Sigmoid colon (tissue), 7 donors: Measurements from ENCODE around the gene ASCL5. TPM values are rescaled to one million over a fixed set of nuclear protein-coding genes. Genes with fewer than 3 reads are reported as not detected.

Experiments used
- DNase-seq: peaks from one replicate; pipeline ENCODE4 v3.0.0-alpha.2; 2019
- H3K27ac ChIP-seq, 4 donors: fragments of 200-600 bp; sonication (generic); one replicate each; pipeline ENCODE4 v1.5.1; 2016 to 2019; ENCODE audit warnings: mild to moderate bottlenecking in 1 of 4
- H3K27me3 ChIP-seq, 3 donors: fragments of 200-600 bp; sonication (generic); one replicate each; pipeline ENCODE4 v1.5.1; 2019; ENCODE audit warnings: mild to moderate bottlenecking in 1 of 3
- H3K36me3 ChIP-seq, 4 donors: fragments of 200-600 bp; sonication (generic); one replicate each; pipeline ENCODE4 v1.5.1; 2016 to 2019
- H3K4me1 ChIP-seq, 4 donors: fragments of 200-600 bp; sonication (generic); one replicate each; pipeline ENCODE4 v1.5.1; 2017 to 2019
- H3K4me3 ChIP-seq, 4 donors: fragments of 200-600 bp; sonication (generic); one replicate each; pipeline ENCODE4 v1.5.1; 2017 to 2019; ENCODE audit warnings: mild to moderate bottlenecking in 2 of 4, moderate library complexity in 1 of 4
- H3K9me3 ChIP-seq, 4 donors: fragments of 200-600 bp in 3 of 4; sonication (generic) in 3 of 4; one replicate each; pipeline versions ENCODE4 v1.5.1 to v1.6.1; 2013 to 2019
- EP300 ChIP-seq, 4 donors: sonication (generic); formaldehyde crosslinking; IDR thresholded peaks; one replicate each; pipeline ENCODE4 v1.6.1; 2017; ENCODE audit warnings: antibody characterized with exemption in 4 of 4
- POLR2A ChIP-seq, 2 donors: fragments of 450-650 bp; IDR thresholded peaks; one replicate each; pipeline ENCODE4 v1.6.1; 2016; ENCODE audit warnings: antibody characterized with exemption in 2 of 2, mild to moderate bottlenecking in 2 of 2, moderate library complexity in 2 of 2
- POLR2AphosphoS5 ChIP-seq, 4 donors: sonication (generic); formaldehyde crosslinking; IDR thresholded peaks; one replicate each; pipeline ENCODE4 v1.6.1; 2017; ENCODE audit warnings: antibody characterized with exemption in 4 of 4
- WGBS, 2 donors: extraction: QIAGEN DNeasy Blood & Tissue Kit; methylation state at CpG; one replicate each; pipeline ENCODE4 v1.1.7; 2013; 5-methylcytosine and 5-hydroxymethylcytosine counted together
- intact Hi-C: fragments of 100-400 bp; cut with DNase I; formaldehyde crosslinking; loops from one replicate; pipeline ENCODE4 v1.15.1; 2023
- polyA plus RNA-seq, 3 donors: library from polyadenylated mRNA; stranded (reverse); fragments of 200-250 nt; gene quantifications; one replicate each; pipeline ENCODE4 v1.2.3, GENCODE V29; 2013
- total RNA-seq, 4 donors: library from RNA; depleted of rRNA; stranded (reverse); fragments of >200 nt; gene quantifications; one replicate each; pipeline ENCODE4 v1.1.0, GENCODE V29; 2016
- TF ChIP-seq, protein P1 (sequence below), 4 experiments: fragments of 450-650 bp in 3 of 4; fragments of 200-600 bp in 1 of 4; IDR thresholded peaks; one replicate each; pipeline ENCODE4 v1.5.1; 2016 to 2019; ENCODE audit warnings: antibody characterized with exemption in 4 of 4, mild to moderate bottlenecking in 3 of 4, moderate library complexity in 2 of 4
- donor health status: healthy with polysubstance abuse.
- donor health status: Bipolar disorder and iron deficiency.
- donor health status: healthy.

The ASCL5 gene
- total and polyA plus RNA-seq, 7 donors, result 0.06 TPM; not detected in 6

- intact Hi-C loops, result no loop called here
- Histone ChIP-seq H3K36me3 (no peaks in the 10 kb centered on the region), H3K4me3 (no peak overlapping the region), H3K9me3 (no peaks in the 10 kb centered on the region), H3K27me3 (peaks cover 0 to 35% (median 0%) of the 10 kb centered on the region in 3 donors), H3K4me1 (peaks cover 0 to 12% (median 9%) of the 10 kb centered on the region in 4 donors), H3K27ac (no peak overlapping the region)
- TF ChIP-seq POLR2A (IDR thresholded peaks at IDR 0.05), result no peak
- TF ChIP-seq POLR2AphosphoS5 (IDR thresholded peaks at IDR 0.05), result no peak
- no peak for TF ChIP-seq EP300 (IDR thresholded peaks at IDR 0.05)
- TF ChIP-seq, protein P1, sequence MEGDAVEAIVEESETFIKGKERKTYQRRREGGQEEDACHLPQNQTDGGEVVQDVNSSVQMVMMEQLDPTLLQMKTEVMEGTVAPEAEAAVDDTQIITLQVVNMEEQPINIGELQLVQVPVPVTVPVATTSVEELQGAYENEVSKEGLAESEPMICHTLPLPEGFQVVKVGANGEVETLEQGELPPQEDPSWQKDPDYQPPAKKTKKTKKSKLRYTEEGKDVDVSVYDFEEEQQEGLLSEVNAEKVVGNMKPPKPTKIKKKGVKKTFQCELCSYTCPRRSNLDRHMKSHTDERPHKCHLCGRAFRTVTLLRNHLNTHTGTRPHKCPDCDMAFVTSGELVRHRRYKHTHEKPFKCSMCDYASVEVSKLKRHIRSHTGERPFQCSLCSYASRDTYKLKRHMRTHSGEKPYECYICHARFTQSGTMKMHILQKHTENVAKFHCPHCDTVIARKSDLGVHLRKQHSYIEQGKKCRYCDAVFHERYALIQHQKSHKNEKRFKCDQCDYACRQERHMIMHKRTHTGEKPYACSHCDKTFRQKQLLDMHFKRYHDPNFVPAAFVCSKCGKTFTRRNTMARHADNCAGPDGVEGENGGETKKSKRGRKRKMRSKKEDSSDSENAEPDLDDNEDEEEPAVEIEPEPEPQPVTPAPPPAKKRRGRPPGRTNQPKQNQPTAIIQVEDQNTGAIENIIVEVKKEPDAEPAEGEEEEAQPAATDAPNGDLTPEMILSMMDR (IDR thresholded peaks at IDR 0.05), result no peak
- DNase-seq, result no peak
- WGBS, 2 donors, result 79 to 80% methylated on average over 7 of the region's 7 CpGs
These were observed 1.2 kb downstream of the ASCL5 start for GRCh38 chr1:201125800-201126199.

DNA sequence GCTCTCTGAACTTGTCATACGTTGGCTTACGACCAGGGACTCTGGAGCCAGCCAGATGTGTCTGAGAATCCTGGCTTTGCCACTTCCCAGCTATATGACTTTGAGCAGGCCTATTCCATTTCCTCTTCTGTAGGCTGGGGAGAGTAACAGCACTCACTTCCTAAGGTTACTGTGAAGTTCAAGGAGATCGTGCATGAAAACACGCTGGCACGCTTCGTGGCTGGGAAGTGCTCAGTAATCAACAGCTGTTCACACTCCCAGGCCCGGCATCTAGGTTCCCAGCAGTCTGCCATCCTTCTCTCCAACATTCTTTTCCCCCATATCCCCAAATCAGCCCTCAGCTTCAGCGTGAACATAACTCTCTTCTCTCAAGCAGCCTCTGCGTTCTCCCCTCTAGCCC lies 2.0 kb downstream of the ASCL5 start:
- no peak for DNase-seq
- intact Hi-C loops, result no loop called here
- Histone ChIP-seq H3K27me3 (peaks cover 0 to 43% (median 2%) of the 10 kb centered on the region in 3 donors), H3K36me3 (no peaks in the 10 kb centered on the region), H3K27ac (no peak overlapping the region), H3K9me3 (no peaks in the 10 kb centered on the region), H3K4me1 (peaks cover 0 to 12% (median 9%) of the 10 kb centered on the region in 4 donors), H3K4me3 (no peak overlapping the region)
- TF ChIP-seq POLR2A (IDR thresholded peaks at IDR 0.05), result no peak
- TF ChIP-seq, protein P1 (IDR thresholded peaks at IDR 0.05), result no peak
- no peak for TF ChIP-seq EP300 (IDR thresholded peaks at IDR 0.05)
- no peak for TF ChIP-seq POLR2AphosphoS5 (IDR thresholded peaks at IDR 0.05)
- 79 to 90% methylated on average over 9 of the region's 9 CpGs for WGBS, 2 donors

DNA sequence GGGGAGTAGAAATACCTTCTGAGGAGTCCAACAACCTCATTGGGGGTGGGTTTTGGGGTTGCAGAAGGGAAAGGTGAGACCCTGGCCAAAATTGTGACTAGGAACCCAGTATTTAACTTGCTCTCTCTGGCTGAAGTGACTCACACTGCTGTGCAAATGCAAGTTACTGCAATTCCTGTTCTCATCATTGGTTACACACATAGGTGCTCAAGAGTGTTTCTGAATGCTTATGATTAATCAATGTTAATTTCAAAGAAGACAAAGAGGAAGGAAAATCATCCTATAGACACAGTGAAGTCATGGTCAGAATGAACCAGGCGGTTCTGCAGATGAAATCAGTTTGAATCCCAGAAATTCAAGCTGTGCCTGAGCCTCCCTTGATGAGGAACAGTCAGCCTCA lies 3.1 kb downstream of the ASCL5 start:
- Histone ChIP-seq H3K4me1 (peaks cover 0 to 12% (median 9%) of the 10 kb centered on the region in 4 donors), H3K9me3 (no peaks in the 10 kb centered on the region), H3K27ac (no peak overlapping the region), H3K27me3 (peaks cover 4 to 49% (median 6%) of the 10 kb centered on the region in 3 donors), H3K36me3 (no peaks in the 10 kb centered on the region), H3K4me3 (no peak overlapping the region)
- TF ChIP-seq POLR2AphosphoS5 (IDR thresholded peaks at IDR 0.05) (no peak), EP300 (IDR thresholded peaks at IDR 0.05) (no peak), POLR2A (IDR thresholded peaks at IDR 0.05) (no peak)
- TF ChIP-seq, protein P1 (IDR thresholded peaks at IDR 0.05), result no peak
- WGBS, 2 donors, result 90 to 96% methylated on average over 1 of the region's 1 CpG
- intact Hi-C loops, result no loop called here
- DNase-seq, result no peak

DNA sequence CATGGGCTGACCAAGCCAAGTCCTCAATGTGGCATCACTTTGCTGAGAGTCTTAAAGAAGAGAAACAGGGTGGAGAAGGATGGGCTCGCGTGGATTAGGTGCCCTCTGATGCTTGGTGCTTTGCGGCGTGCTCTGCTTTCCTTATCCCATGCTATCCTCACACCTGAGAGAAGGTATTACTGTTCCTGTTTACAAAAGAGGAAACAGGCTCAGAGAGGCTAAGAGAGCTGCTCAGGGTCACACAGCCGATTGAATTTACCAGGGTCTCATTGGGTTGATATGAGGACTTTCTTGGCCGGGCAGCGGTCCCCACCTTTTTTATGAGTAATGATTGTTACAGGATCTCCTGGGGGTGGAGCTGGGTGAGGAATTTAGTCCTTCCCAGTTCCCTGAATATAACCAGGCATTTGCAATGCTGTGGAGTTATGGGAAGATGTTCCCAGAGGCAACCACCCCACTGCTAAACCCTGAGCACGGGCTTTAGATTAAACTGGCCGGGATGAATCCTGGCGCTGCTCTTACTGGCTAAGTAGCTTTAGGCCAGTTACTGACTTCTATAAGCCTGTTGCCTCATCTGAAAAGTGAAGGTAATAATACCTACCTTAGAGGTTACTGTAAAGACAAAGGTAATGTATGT lies 4.5 kb downstream of the ASCL5 start:
- 83 to 90% methylated on average over 10 of the region's 10 CpGs for WGBS, 2 donors
- Histone ChIP-seq H3K9me3 (no peaks in the 10 kb centered on the region), H3K4me1 (peaks cover 0 to 12% (median 9%) of the 10 kb centered on the region in 4 donors), H3K4me3 (no peak overlapping the region), H3K27me3 (peaks cover 4 to 49% (median 6%) of the 10 kb centered on the region in 3 donors), H3K36me3 (no peaks in the 10 kb centered on the region), H3K27ac (no peak overlapping the region)
- intact Hi-C loops, result no loop called here
- no peak for DNase-seq
- TF ChIP-seq POLR2A (IDR thresholded peaks at IDR 0.05) (no peak), POLR2AphosphoS5 (IDR thresholded peaks at IDR 0.05) (no peak), EP300 (IDR thresholded peaks at IDR 0.05) (no peak)
- TF ChIP-seq, protein P1 (IDR thresholded peaks at IDR 0.05), result no peak
